HepG2 (cell line): ENCODE data around the gene GOT2. TPM values are rescaled to one million over a fixed set of nuclear protein-coding genes. Genes with fewer than 3 reads are reported as not detected.
A peak's percentile ranks its signal among the peaks of the same experiment; 100 is the strongest.

Experiments used
- ATF7 ChIP-seq, 2 experiments: fragments of 450-650 bp in 1 of 2; sonication (generic) in 1 of 2; formaldehyde crosslinking in 1 of 2; IDR thresholded peaks; 2 replicates each; pipeline versions ENCODE4 v1.4.0 to v1.6.1; 2016 to 2020; ENCODE audit warnings: antibody characterized with exemption in 1 of 2, mild to moderate bottlenecking in 1 of 2, missing genetic modification reagents in 1 of 2
- CBFB ChIP-seq: sonication (generic); formaldehyde crosslinking; IDR thresholded peaks from 2 replicates; pipeline ENCODE4 v1.4.0; 2020; ENCODE audit warnings: missing genetic modification reagents
- EED ChIP-seq: sonication (generic); formaldehyde crosslinking; IDR thresholded peaks from 2 replicates; pipeline ENCODE4 v1.5.0; 2020; ENCODE audit warnings: mild to moderate bottlenecking, missing genetic modification reagents
- ETV5 ChIP-seq: IDR thresholded peaks from 2 replicates; pipeline ENCODE4 v1.6.1; 2018; ENCODE audit warnings: missing biosample characterization, missing genetic modification reagents, inconsistent platforms, borderline replicate concordance
- GATAD2A ChIP-seq: IDR thresholded peaks from 2 replicates; pipeline ENCODE4 v1.6.1; 2016
- HIVEP1 ChIP-seq: sonication (generic); formaldehyde crosslinking; IDR thresholded peaks from 2 replicates; pipeline ENCODE4 v1.4.0; 2020; ENCODE audit warnings: mild to moderate bottlenecking, missing genetic modification reagents
- IRX3 ChIP-seq: sonication (generic); formaldehyde crosslinking; IDR thresholded peaks from 2 replicates; pipeline ENCODE4 v1.8.1; 2023; ENCODE audit warnings: mild to moderate bottlenecking, low read depth, missing genetic modification reagents, borderline replicate concordance
- JUN ChIP-seq: sonication (generic); formaldehyde crosslinking; IDR thresholded peaks from 2 replicates; pipeline ENCODE4 v1.4.0; 2020; ENCODE audit warnings: mild to moderate bottlenecking, missing genetic modification reagents
- KLF16 ChIP-seq, 2 experiments: sonication (generic) in 1 of 2; formaldehyde crosslinking in 1 of 2; IDR thresholded peaks; 2 replicates each; pipeline versions ENCODE4 v1.6.1 to v1.8.0; 2016 to 2023; ENCODE audit warnings: missing genetic modification reagents in 2 of 2, missing compliant biosample characterization in 1 of 2
- PHF21A ChIP-seq: sonication (generic); formaldehyde crosslinking; IDR thresholded peaks from 2 replicates; pipeline ENCODE4 v1.5.0; 2020; ENCODE audit warnings: mild to moderate bottlenecking, missing genetic modification reagents
- SRF ChIP-seq: IDR thresholded peaks from 2 replicates; pipeline ENCODE4 v1.6.1; 2011; ENCODE audit warnings: mild to moderate bottlenecking, low read depth, low read length, moderate library complexity
- TOE1 ChIP-seq: sonication (generic); formaldehyde crosslinking; IDR thresholded peaks from 2 replicates; pipeline ENCODE4 v1.4.0; 2020; ENCODE audit warnings: mild to moderate bottlenecking, missing genetic modification reagents
- ZMYM3 ChIP-seq: sonication (generic); formaldehyde crosslinking; IDR thresholded peaks from 2 replicates; pipeline ENCODE4 v1.5.1; 2020; ENCODE audit warnings: mild to moderate bottlenecking, missing genetic modification reagents
- ZNF180 ChIP-seq: sonication (generic); formaldehyde crosslinking; IDR thresholded peaks from 2 replicates; pipeline ENCODE4 v1.4.0; 2020; ENCODE audit warnings: low read depth, missing genetic modification reagents, borderline replicate concordance
- ZNF205 ChIP-seq: IDR thresholded peaks from 2 replicates; pipeline ENCODE4 v1.6.1; 2018; ENCODE audit warnings: missing biosample characterization, missing genetic modification reagents
- ZNF296 ChIP-seq: sonication (generic); formaldehyde crosslinking; conservative IDR thresholded peaks from 2 replicates; pipeline ENCODE4 v1.5.0; 2020; ENCODE audit warnings: mild to moderate bottlenecking, missing genetic modification reagents
- ZNF3 ChIP-seq: IDR thresholded peaks from 2 replicates; pipeline ENCODE4 v1.7.0; 2017; ENCODE audit warnings: inconsistent platforms
- ZNF790 ChIP-seq: sonication (generic); formaldehyde crosslinking; IDR thresholded peaks from 2 replicates; pipeline ENCODE4 v1.8.0; 2022; ENCODE audit warnings: missing genetic modification reagents, mild to moderate bottlenecking, borderline replicate concordance
- polyA plus RNA-seq, 8 experiments: library from polyadenylated mRNA; depleted of rRNA in 3 of 8; stranded (reverse) in 7 of 8; unstranded in 1 of 8; fragments of >200 nt; fragmentation: Illumina TruSeq in 4 of 8; extraction: Trizol in 4 of 8; gene quantifications; 2 replicates each; pipeline versions ENCODE4 v1.2.1 to v1.2.3, GENCODE V29; 2011 to 2016; ENCODE audit warnings: low read depth in 4 of 8, missing spikeins in 1 of 8, mixed read lengths in 1 of 8; ENCODE audit not compliant: insufficient read depth in 1 of 8
- total RNA-seq, 5 experiments: library from RNA; depleted of rRNA; stranded (reverse); fragments of >200 nt; fragmentation: Illumina TruSeq; extraction: Trizol; gene quantifications; 2 replicates each; pipeline ENCODE4 v1.2.3, GENCODE V29; 2016; ENCODE audit warnings: low read depth in 1 of 5
- TF ChIP-seq, protein P1 (sequence below): sonication (generic); formaldehyde crosslinking; IDR thresholded peaks from 2 replicates; pipeline ENCODE4 v1.5.1; 2020; ENCODE audit warnings: missing genetic modification reagents, mild to moderate bottlenecking, borderline replicate concordance
- TF ChIP-seq, protein P2 (sequence below): sonication (generic); formaldehyde crosslinking; IDR thresholded peaks from 2 replicates; pipeline ENCODE4 v1.5.0; 2020; ENCODE audit warnings: mild to moderate bottlenecking, missing genetic modification reagents
- TF ChIP-seq, protein P3 (sequence below): sonication (generic); formaldehyde crosslinking; IDR thresholded peaks from 2 replicates; pipeline ENCODE4 v1.4.0; 2020; ENCODE audit warnings: mild to moderate bottlenecking, missing genetic modification reagents
- TF ChIP-seq, protein P4 (sequence below): IDR thresholded peaks from 2 replicates; pipeline ENCODE4 v1.6.1; 2018; ENCODE audit warnings: missing genetic modification reagents

The GOT2 gene
- total and polyA plus RNA-seq, 2 of the 13 experiments (the other 11 are each of a cell fraction or from before 2014, with no cell fraction given): 32.6 to 121 TPM

DNA sequence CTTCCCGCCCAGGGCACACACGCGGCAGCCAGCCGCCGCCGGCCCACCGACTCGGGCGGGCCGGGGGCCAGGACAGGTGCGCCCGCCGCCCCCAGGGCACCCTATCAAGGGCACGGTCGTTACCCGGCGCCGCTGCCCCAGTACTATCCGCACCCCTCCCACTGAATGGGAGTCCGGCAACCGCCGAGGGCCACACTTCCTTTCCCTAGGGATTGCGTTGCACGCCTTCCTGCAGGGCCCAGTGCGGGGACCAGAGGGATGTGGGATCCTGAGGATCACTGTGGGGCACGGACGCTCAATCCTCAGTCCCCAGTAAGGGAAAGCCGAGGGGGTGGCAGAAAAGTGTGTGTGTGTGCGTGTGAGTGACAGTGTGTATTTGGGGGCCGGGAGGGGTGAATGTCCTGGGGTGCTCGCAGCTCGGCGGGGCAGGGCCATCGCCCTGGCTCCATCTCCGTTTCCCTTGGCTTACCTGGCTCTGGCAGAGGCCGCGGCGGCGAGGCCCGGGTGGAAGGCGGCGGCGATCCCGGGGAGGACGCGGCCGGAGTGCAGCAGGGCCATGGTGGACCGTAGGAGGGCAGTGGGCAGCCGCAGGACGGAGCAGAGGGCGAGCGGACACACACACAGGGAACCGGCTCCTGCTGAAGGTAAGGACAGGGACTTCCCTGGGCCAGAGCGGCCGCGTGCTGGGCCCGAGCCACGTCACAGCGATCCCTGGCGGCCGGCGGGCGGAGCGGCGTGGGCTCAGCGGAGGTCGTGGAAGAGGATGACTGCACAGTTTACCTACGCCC, at the start of gene GOT2 (continued):
- TF ChIP-seq, protein P1, sequence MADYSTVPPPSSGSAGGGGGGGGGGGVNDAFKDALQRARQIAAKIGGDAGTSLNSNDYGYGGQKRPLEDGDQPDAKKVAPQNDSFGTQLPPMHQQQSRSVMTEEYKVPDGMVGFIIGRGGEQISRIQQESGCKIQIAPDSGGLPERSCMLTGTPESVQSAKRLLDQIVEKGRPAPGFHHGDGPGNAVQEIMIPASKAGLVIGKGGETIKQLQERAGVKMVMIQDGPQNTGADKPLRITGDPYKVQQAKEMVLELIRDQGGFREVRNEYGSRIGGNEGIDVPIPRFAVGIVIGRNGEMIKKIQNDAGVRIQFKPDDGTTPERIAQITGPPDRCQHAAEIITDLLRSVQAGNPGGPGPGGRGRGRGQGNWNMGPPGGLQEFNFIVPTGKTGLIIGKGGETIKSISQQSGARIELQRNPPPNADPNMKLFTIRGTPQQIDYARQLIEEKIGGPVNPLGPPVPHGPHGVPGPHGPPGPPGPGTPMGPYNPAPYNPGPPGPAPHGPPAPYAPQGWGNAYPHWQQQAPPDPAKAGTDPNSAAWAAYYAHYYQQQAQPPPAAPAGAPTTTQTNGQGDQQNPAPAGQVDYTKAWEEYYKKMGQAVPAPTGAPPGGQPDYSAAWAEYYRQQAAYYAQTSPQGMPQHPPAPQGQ: peak; percentile 67; the same call in 1 of the 2 replicates
- TF ChIP-seq, protein P2, sequence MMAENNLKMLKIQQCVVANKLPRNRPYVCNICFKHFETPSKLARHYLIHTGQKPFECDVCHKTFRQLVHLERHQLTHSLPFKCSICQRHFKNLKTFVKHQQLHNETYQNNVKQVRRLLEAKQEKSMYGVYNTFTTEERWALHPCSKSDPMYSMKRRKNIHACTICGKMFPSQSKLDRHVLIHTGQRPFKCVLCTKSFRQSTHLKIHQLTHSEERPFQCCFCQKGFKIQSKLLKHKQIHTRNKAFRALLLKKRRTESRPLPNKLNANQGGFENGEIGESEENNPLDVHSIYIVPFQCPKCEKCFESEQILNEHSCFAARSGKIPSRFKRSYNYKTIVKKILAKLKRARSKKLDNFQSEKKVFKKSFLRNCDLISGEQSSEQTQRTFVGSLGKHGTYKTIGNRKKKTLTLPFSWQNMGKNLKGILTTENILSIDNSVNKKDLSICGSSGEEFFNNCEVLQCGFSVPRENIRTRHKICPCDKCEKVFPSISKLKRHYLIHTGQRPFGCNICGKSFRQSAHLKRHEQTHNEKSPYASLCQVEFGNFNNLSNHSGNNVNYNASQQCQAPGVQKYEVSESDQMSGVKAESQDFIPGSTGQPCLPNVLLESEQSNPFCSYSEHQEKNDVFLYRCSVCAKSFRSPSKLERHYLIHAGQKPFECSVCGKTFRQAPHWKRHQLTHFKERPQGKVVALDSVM (CRISPR knock-in tag): peak; percentile 88
- TF ChIP-seq ZNF790 (CRISPR knock-in tag) (peak; percentile 66; the same call in 1 of the 2 replicates), CBFB (CRISPR knock-in tag) (peak; percentile 95; the same call in 1 of the 2 replicates), EED (CRISPR knock-in tag) (0 out of 2 replicates have a peak, but pooled peaks have one; percentile 30), TOE1 (CRISPR knock-in tag) (no peak; the same call in 1 of the 2 replicates), ATF7 (IDR thresholded peaks at IDR 0.05) (no peak), ATF7 (CRISPR knock-in tag; IDR thresholded peaks at IDR 0.05) (no peak; the same call in 1 of the 2 replicates), ZMYM3 (CRISPR knock-in tag) (peak; percentile 92), ZNF180 (CRISPR knock-in tag) (peak; percentile 94; the same call in 1 of the 2 replicates), ZNF205 (CRISPR knock-in tag) (peak; percentile 92), PHF21A (CRISPR knock-in tag) (peak; percentile 87), SRF (no peak), KLF16 (CRISPR knock-in tag; IDR thresholded peaks at IDR 0.05) (peak in 1 of 2 experiments; percentile 96; a peak in 2 of 4 replicates), GATAD2A (CRISPR knock-in tag) (peak; percentile 88), JUN (no peak; the same call in 1 of the 2 replicates), ZNF296 (CRISPR knock-in tag) (no peak; the same call in 1 of the 2 replicates), ETV5 (CRISPR knock-in tag) (peak; percentile 83), HIVEP1 (CRISPR knock-in tag) (peak; percentile 95), ZNF3 (CRISPR knock-in tag) (no peak), IRX3 (peak; percentile 74)
- TF ChIP-seq, protein P3, sequence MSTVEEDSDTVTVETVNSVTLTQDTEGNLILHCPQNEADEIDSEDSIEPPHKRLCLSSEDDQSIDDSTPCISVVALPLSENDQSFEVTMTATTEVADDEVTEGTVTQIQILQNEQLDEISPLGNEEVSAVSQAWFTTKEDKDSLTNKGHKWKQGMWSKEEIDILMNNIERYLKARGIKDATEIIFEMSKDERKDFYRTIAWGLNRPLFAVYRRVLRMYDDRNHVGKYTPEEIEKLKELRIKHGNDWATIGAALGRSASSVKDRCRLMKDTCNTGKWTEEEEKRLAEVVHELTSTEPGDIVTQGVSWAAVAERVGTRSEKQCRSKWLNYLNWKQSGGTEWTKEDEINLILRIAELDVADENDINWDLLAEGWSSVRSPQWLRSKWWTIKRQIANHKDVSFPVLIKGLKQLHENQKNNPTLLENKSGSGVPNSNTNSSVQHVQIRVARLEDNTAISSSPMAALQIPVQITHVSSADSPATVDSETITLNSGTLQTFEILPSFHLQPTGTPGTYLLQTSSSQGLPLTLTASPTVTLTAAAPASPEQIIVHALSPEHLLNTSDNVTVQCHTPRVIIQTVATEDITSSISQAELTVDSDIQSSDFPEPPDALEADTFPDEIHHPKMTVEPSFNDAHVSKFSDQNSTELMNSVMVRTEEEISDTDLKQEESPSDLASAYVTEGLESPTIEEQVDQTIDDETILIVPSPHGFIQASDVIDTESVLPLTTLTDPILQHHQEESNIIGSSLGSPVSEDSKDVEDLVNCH: peak; percentile 77; the same call in 1 of the 2 replicates
- TF ChIP-seq, protein P4, sequence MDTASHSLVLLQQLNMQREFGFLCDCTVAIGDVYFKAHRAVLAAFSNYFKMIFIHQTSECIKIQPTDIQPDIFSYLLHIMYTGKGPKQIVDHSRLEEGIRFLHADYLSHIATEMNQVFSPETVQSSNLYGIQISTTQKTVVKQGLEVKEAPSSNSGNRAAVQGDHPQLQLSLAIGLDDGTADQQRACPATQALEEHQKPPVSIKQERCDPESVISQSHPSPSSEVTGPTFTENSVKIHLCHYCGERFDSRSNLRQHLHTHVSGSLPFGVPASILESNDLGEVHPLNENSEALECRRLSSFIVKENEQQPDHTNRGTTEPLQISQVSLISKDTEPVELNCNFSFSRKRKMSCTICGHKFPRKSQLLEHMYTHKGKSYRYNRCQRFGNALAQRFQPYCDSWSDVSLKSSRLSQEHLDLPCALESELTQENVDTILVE (CRISPR knock-in tag): peak; percentile 91
